ENCODE data around the gene KLHL22. TPM values are rescaled to one million over a fixed set of nuclear protein-coding genes. Genes with fewer than 3 reads are reported as not detected.

KLHL22 gene
- total and polyA plus RNA-seq, 2 donors (not counting 3 experiments of a cell fraction or from before 2014, with no cell fraction given), result 24.2 to 33.6 TPM

DNA sequence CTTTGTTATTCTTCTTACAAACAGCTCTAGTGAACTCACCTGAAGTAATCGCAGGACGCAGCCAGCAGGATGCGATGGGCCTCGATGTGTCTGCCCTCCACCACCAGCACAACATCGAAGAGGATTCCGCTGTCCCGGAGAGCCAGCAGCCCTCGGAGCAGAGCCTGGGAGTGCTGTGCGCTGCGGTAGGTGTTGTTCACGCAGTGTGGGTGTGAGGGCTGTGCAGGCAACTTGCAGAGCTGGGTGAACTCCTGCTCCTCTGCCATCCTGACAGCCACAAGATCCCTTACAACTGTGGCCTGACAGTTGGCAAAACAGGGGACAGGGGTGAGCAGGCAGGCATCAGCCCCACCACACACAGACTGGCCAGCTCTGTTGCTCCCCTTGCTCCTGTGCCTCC lies 6.6 kb downstream of the KLHL22 start:
- H3K9me1 ChIP-seq (replicated peaks; ENCODE audit: control insufficient read depth, extremely low read depth, insufficient read depth, low read length), result no peaks in the 10 kb centered on the region
- FAIRE-seq (no peak), DNase-seq (ENCODE audit: low read depth, low spot score) (no peak)
- H3K79me2 ChIP-seq (ENCODE audit: control insufficient read depth, insufficient read depth, low read length), result no peaks in the 10 kb centered on the region
- H3K4me2 ChIP-seq (ENCODE audit: insufficient read depth, low read length), result no peak overlapping the region
- H3K4me3 ChIP-seq (replicated peaks in 1 of 3; ENCODE audit: insufficient read depth in 1 of 3, low read depth in 1 of 3, low read length in 3 of 3), result no peak overlapping the region
- ChIA-PET POLR2A (no interaction called here), CTCF (no interaction called here)
- TF ChIP-seq EZH2 (IDR thresholded peaks at IDR 0.05; ENCODE audit: borderline replicate concordance, low read depth, low read length, severe bottlenecking), result no peak
- TF ChIP-seq POLR2A (IDR thresholded peaks at IDR 0.05; ENCODE audit: low read depth, low read length), result no peak
- no peak for TF ChIP-seq FOS (IDR thresholded peaks at IDR 0.05; ENCODE audit: borderline replicate concordance, insufficient read depth, low read length)
- no peak for TF ChIP-seq POLR2AphosphoS5 (IDR thresholded peaks at IDR 0.05; ENCODE audit: insufficient read depth, low read depth, low read length)
- TF ChIP-seq MYC (IDR thresholded peaks at IDR 0.05; ENCODE audit: low read depth, low read length), result no peak
- TF ChIP-seq, protein P1, sequence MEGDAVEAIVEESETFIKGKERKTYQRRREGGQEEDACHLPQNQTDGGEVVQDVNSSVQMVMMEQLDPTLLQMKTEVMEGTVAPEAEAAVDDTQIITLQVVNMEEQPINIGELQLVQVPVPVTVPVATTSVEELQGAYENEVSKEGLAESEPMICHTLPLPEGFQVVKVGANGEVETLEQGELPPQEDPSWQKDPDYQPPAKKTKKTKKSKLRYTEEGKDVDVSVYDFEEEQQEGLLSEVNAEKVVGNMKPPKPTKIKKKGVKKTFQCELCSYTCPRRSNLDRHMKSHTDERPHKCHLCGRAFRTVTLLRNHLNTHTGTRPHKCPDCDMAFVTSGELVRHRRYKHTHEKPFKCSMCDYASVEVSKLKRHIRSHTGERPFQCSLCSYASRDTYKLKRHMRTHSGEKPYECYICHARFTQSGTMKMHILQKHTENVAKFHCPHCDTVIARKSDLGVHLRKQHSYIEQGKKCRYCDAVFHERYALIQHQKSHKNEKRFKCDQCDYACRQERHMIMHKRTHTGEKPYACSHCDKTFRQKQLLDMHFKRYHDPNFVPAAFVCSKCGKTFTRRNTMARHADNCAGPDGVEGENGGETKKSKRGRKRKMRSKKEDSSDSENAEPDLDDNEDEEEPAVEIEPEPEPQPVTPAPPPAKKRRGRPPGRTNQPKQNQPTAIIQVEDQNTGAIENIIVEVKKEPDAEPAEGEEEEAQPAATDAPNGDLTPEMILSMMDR (IDR thresholded peaks at IDR 0.05; ENCODE audit: extremely low read depth in 1 of 2, insufficient read depth in 1 of 2, low read depth in 1 of 2, low read length in 2 of 2), result no peak
- TF ChIP-seq, protein P2, sequence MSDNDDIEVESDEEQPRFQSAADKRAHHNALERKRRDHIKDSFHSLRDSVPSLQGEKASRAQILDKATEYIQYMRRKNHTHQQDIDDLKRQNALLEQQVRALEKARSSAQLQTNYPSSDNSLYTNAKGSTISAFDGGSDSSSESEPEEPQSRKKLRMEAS (IDR thresholded peaks at IDR 0.05; ENCODE audit: insufficient read depth, insufficient read length), result no peak
- TF ChIP-seq GATA2 (IDR thresholded peaks at IDR 0.05; ENCODE audit: insufficient read depth, insufficient read length, low read depth, low read length), result no peak
- TF ChIP-seq JUN (IDR thresholded peaks at IDR 0.05; ENCODE audit: borderline replicate concordance, insufficient read depth, insufficient read length, low read depth), result no peak
- H3K9ac ChIP-seq (replicated peaks; ENCODE audit: extremely low read depth, insufficient read depth, low read length), result no peak overlapping the region
- no peaks in the 10 kb centered on the region for H3K9me3 ChIP-seq (replicated peaks; ENCODE audit: control insufficient read depth, insufficient read depth, low read length)
- H3K27me3 ChIP-seq (ENCODE audit: control insufficient read depth in 2 of 2, insufficient read depth in 2 of 2, low read length in 2 of 2), result no peaks in the 10 kb centered on the region
- no peak overlapping the region for H3K27ac ChIP-seq (ENCODE audit: insufficient read depth, low read depth, low read length)
- H4K20me1 ChIP-seq (replicated peaks; ENCODE audit: control insufficient read depth, extremely low read depth, insufficient read depth, low read length), result peaks cover 2% of the 10 kb centered on the region
- peaks cover 0 to 4% of the 10 kb centered on the region in 2 experiments for H3K36me3 ChIP-seq (ENCODE audit: control insufficient read depth in 2 of 2, extremely low read depth in 1 of 2, insufficient read depth in 2 of 2, low read length in 2 of 2)
- no peak overlapping the region for H2AFZ ChIP-seq (ENCODE audit: low read depth, low read length)
- no peaks in the 10 kb centered on the region for H3K4me1 ChIP-seq (ENCODE audit: control insufficient read depth, extremely low read depth, insufficient read depth, low read length)
- BruUV-seq (replicated peaks), result no TSS peak
- dilution Hi-C loops (cut with MboI; ENCODE audit: extremely low pct_ligation_motif_present, low sequenced_read_pairs), result no loop called here
- intact Hi-C loops (cut with micrococcal nuclease), result no loop called here

Measured in endothelial cell of umbilical vein (primary cell).